ENCODE data around the gene HNRNPC.

Gene HNRNPC

GRCh38 chr14:21210023-21210422, 59.2 kb downstream of the HNRNPC start:
- no peak for DNase-seq (ENCODE audit: low read depth)

DNA sequence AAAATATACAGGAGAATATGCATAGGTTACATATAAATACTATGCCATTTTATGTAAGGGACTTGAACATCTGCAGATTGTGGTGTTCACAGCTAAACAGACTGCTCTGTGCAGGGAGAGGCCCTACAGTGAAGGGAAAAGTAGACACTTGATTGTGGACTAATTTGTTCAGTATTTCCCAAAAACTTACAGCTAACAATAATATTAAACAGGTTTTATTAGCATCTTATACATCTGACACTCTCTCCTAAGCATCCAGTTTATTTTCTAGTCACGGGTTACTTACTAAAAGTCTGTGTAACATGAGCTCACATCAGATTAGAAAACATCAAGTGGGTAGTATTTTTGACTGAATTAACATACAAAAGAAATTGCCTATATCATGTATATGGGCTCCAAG, 60.1 kb downstream of the HNRNPC start:
- no peak for DNase-seq (ENCODE audit: low read depth)

GRCh38 chr14:21208554-21208953, 60.7 kb downstream of the HNRNPC start:
- DNase-seq (ENCODE audit: low read depth) = no peak

DNA sequence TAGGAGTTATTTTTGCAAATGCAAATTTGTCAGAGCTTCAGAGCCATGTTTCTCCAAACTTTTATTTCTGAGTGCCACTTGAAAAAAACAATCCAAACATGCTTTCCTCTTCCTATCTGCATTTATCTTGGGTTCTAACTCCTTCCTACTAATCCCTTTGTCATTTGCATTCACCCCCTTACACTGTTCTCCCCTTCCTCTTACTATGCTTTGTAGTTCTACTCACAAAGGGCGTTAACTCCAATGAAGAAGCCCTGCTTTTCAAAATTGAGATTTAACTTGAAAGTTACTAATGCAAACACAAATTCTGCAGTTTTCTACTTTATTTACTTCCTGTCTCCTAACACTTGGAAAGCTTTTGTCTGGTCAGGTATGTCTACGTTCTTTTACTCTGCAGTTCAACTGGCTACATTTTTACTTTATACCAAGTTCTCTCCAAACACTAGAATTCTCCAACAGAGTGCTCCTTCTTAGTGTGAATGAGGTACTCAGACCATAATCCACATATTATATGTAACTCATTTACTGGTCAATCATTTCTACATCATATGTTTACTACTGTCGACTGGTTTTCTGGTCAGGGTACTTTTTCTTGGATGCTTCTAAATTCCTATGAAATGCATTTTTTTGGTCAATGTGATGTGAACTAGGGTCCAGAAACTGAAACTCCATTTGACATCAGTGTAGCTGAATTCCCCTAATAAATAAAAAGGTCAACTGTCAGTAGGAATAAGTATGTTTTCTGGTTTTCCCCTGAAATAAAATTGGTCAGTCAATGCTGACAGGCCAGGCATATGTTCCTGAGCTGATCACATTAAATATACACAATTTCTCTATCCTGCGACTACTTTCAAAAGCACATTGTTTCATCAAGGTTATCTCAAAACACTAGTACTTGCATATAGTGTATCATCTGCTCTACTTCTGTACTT, 62.2 kb downstream of the HNRNPC start:
- DNase-seq (ENCODE audit: low read depth) = no peak

DNA sequence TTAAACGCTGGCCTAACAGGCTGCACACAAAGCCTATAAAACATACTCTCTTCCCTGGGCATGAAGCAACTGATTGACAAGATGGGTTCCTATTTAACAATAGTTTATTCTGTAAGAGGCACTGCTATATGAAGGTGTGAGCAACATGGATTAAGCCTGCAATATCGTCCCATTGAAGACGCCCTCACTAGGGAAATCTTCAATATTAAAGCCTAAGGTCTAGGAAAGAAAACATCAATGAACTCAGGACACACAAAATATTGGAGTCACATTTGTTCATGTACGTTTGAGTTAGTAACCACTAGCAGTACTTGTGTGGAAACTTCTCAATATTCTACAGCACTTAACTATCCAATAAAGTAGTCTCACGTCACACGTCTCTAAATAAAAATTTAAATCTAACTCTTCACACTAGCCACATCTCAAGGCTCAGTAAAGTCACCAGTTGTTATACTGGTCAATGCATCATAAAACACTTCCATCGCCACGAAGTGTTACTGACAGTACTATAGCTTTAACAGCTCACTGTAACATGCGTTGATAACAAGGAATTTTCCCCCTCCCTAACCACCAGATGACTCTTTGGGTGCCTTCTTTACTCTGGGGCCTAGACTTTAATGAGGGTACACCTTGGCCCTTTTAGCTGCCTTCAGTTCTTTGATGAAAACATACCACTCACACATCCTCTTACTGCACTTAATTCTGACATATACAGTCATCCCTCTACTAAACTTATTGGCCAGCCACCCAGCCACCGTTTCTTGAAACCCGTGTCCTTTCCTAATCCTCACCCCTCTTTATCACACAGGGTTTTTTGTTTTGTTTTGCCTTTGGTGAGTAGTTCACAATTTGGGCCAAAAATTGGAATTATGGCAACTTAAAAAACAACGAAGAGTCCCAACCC, 63.3 kb downstream of the HNRNPC start:
- no peak for DNase-seq (ENCODE audit: low read depth)

DNA sequence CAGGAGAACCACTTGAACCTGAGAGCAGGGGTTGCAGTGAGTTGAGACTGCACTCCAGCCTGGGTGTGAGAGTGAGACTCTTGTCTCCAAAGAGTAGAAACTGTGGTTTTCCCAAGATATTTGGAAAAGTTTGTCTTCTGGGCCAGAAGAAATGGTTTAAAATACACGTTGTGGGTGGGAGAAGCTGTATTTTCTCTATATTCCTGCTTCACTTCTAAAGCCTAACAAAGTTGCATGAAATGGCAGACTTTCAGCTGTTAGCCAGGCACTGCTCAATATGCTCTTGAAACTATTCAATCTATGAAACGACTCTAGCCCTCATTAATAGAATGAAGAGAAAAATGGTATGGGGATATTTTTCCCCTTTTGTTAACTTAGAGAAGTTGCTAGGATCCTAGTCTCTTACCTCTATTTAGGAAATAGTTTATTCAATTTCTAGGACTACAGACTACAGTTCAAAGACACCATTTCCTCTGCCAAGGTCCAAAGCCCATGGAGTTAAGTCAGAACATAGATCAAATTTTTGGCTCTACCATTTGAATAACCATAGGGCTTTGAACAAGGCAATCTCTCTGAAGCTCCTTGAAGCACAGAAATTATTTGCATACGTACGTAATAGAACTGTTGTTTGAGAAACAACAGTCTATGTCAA, 64.1 kb downstream of the HNRNPC start:
- DNase-seq (ENCODE audit: low read depth) = no peak

GRCh38 chr14:21204167-21205025, 64.8 kb downstream of the HNRNPC start:
- no peak for DNase-seq (ENCODE audit: low read depth)

- no peak for DNase-seq (ENCODE audit: low read depth)
These were observed 65.6 kb downstream of the HNRNPC start for GRCh38 chr14:21203470-21204166.

- no peak for DNase-seq (ENCODE audit: low read depth)
These were observed 66.5 kb downstream of the HNRNPC start for GRCh38 chr14:21202463-21203358.

- no peak for DNase-seq (ENCODE audit: low read depth)
These were observed 67.3 kb downstream of the HNRNPC start for GRCh38 chr14:21201732-21202462.

DNA sequence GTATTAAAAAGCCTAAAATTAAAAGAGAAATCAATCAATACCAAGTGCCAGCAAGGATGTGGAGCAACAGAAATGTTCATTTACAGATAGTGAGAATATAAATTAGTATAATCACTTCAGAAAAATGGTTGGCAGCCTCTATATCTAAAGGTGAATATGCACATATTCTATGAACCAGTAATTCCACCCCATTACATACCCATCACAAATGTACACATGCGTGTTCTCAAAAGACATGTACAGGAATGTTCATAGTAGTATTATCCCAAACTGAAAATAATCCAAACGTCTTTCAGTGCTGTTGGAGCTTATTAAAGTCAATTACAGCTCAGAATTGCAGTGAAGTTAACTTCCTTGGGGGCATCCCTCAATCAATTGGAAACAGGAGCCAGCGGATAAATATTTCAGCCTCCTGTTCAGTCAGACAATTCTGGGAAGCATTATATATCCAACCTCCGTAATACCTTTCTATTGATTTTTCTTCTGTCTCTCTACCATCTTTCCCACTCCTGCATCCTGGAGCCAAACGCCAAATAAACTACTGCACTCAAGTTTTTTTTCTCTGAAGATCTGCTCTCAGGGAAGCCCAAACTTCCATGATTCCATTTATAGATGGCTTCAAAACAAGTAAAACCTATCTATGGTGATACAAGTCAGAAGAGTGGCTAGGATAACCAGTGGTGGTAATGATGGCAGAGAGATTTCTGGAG, 68.3 kb downstream of the HNRNPC start:
- DNase-seq (ENCODE audit: low read depth) = no peak

DNA sequence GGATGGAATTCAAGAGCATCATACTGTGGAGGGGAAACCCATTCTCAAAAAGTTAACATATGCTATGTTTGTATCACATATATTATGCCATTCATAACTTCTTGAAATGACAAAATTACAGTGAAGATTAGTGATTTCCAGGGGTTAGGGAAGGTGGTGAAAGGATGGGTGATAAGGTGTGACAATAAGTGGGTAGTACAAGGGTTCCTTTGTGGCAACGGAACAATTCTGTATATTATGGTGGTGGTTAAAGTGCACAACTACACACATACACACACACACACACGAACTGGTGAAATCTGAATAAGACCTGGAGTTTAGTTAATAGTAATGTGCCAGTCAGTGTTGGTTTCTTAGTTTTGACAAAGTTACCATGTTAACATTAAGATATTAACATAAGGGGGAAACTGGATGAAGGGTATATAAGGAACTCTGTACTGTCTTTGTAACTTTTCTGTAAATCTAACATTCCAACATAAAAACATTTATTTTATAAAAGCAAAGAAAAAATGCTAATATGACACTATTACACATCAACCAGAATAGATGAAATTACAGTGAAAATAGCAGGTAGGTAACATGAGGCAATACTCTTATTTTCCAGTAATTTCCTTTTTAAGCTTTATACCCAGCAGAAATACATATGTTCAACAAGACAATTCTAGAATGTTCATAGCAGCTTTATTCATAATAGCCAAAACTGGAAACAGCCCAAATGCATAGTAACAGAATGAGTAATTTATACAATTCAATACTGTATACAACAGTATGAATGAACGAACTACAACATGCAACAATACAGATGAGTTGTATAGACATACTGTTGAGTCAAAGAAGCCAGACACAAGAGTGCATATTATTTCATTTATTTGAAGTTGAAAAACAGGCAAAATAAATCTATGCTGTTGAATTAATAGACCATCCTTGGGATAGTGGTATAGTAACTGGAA, 69.4 kb downstream of the HNRNPC start:
- DNase-seq (ENCODE audit: low read depth) = no peak

GRCh38 chr14:21197418-21198205, 71.6 kb downstream of the HNRNPC start:
- no peak for DNase-seq (ENCODE audit: low read depth)

GRCh38 chr14:21194597-21194996, 74.6 kb downstream of the HNRNPC start:
- no peak for DNase-seq (ENCODE audit: low read depth)

- DNase-seq (ENCODE audit: low read depth) = no peak
These were observed 76.2 kb downstream of the HNRNPC start for GRCh38 chr14:21192875-21193535.

DNA sequence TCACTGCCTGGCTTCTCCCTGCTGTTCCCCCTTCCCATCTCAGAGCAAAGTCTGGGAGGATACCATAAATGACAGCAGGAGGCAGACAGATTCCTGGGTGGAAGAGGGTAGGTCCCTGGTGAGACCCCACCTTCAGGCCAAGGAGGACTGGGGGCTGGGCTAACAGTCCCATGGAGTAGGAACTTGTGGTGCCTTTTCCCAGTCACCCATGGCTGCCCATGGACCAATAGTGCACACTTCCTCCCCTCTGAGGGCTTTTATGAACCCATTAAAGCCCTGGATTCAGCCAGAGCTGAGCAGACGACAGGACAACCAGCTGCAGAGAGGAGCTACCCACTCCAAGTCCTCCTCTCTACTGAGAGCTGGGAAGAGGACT, 76.8 kb downstream of the HNRNPC start:
- DNase-seq (ENCODE audit: low read depth) = no peak
